Activated naive CD8-positive, alpha-beta T cell treated with anti-CD3 and anti-CD28 coated beads for 36 hours (primary cell): Measurements from ENCODE around the gene ARHGAP8. TPM values are rescaled to one million over a fixed set of nuclear protein-coding genes. Genes with fewer than 3 reads are reported as not detected.
"Not testable (repeated sequence)": the region's sequence is repeated elsewhere in the genome, so short reads cannot be mapped to it uniquely, and the experiment has no call there.

Source experiments
- DNase-seq: peaks from one replicate; pipeline ENCODE4 v3.0.0; 2021
- H3K27ac Mint-ChIP-seq: one replicate; pipeline ENCODE4 v1.8.0; 2022; ENCODE audit warnings: mild to moderate bottlenecking, moderate library complexity, mixed read lengths
- H3K27me3 Mint-ChIP-seq: one replicate; pipeline ENCODE4 v1.8.0; 2022; ENCODE audit warnings: mild to moderate bottlenecking, mixed read lengths
- H3K36me3 Mint-ChIP-seq: one replicate; pipeline ENCODE4 v1.8.0; 2021; ENCODE audit warnings: mild to moderate bottlenecking, mixed read lengths
- H3K4me1 Mint-ChIP-seq: one replicate; pipeline ENCODE4 v1.8.0; 2021; ENCODE audit warnings: mixed read lengths
- H3K4me3 Mint-ChIP-seq: one replicate; pipeline ENCODE4 v1.8.0; 2022; ENCODE audit warnings: mild to moderate bottlenecking, moderate library complexity, mixed read lengths
- H3K9me3 Mint-ChIP-seq: one replicate; pipeline ENCODE4 v1.8.0; 2022; ENCODE audit warnings: mixed read lengths
- total RNA-seq, 2 experiments: library from RNA; stranded (reverse); gene quantifications; one replicate each; pipeline ENCODE4 v1.2.3, GENCODE V29; 2021

Gene ARHGAP8
- total RNA-seq, 2 experiments from 2014 or later, result 3.2 TPM

GRCh38 chr22:44793106-44793505 lies 40.7 kb downstream of the ARHGAP8 start:
- H3K4me1 Mint-ChIP-seq, result no peaks in the 10 kb centered on the region

GRCh38 chr22:44793506-44794172 lies 41.3 kb downstream of the ARHGAP8 start:
- Mint-ChIP-seq H3K4me3 (no peak overlapping the region), H3K27ac (no peak overlapping the region), H3K4me1 (no peaks in the 10 kb centered on the region), H3K36me3 (no peaks in the 10 kb centered on the region), H3K9me3 (no peaks in the 10 kb centered on the region), H3K27me3 (no peaks in the 10 kb centered on the region)
- DNase-seq, result no peak

More at GRCh38 chr22:44793106-44793505, 40.7 kb downstream of the ARHGAP8 start:
- Mint-ChIP-seq H3K27ac (no peak overlapping the region), H3K9me3 (no peaks in the 10 kb centered on the region), H3K4me3 (no peak overlapping the region), H3K27me3 (no peaks in the 10 kb centered on the region), H3K36me3 (no peaks in the 10 kb centered on the region)
- DNase-seq, result no peak

GRCh38 chr22:44795701-44796630 lies 43.6 kb downstream of the ARHGAP8 start:
- no peak overlapping the region for H3K27ac Mint-ChIP-seq

GRCh38 chr22:44797181-44797725 lies 44.9 kb downstream of the ARHGAP8 start:
- H3K27me3 Mint-ChIP-seq, result no peaks in the 10 kb centered on the region
- H3K4me3 Mint-ChIP-seq, result no peak overlapping the region
- no peaks in the 10 kb centered on the region for H3K9me3 Mint-ChIP-seq
- H3K36me3 Mint-ChIP-seq, result no peaks in the 10 kb centered on the region
- DNase-seq, result no peak
- no peak overlapping the region for H3K27ac Mint-ChIP-seq
- H3K4me1 Mint-ChIP-seq, result peaks cover 2% of the 10 kb centered on the region

More at GRCh38 chr22:44795701-44796630, 43.6 kb downstream of the ARHGAP8 start:
- H3K4me1 Mint-ChIP-seq, result no peaks in the 10 kb centered on the region
- no peaks in the 10 kb centered on the region for H3K27me3 Mint-ChIP-seq
- H3K4me3 Mint-ChIP-seq, result no peak overlapping the region
- no peaks in the 10 kb centered on the region for H3K36me3 Mint-ChIP-seq
- DNase-seq, result no peak
- H3K9me3 Mint-ChIP-seq, result no peaks in the 10 kb centered on the region

GRCh38 chr22:44799077-44799945 lies 46.9 kb downstream of the ARHGAP8 start:
- Mint-ChIP-seq H3K9me3 (no peaks in the 10 kb centered on the region), H3K36me3 (no peaks in the 10 kb centered on the region), H3K4me1 (peaks cover 11% of the 10 kb centered on the region), H3K27ac (no peak overlapping the region), H3K4me3 (no peak overlapping the region), H3K27me3 (no peaks in the 10 kb centered on the region)
- no peak for DNase-seq

- not testable (repeated sequence) for H3K4me3 Mint-ChIP-seq, H3K27me3 Mint-ChIP-seq, H3K36me3 Mint-ChIP-seq, H3K27ac Mint-ChIP-seq, H3K9me3 Mint-ChIP-seq, DNase-seq
- H3K4me1 Mint-ChIP-seq, result peaks cover 11% of the 10 kb centered on the region
Measured at GRCh38 chr22:44799946-44800634, 47.7 kb downstream of the ARHGAP8 start.

GRCh38 chr22:44801476-44801875 lies 49.1 kb downstream of the ARHGAP8 start:
- H3K4me3 Mint-ChIP-seq, result no peak overlapping the region
- H3K4me1 Mint-ChIP-seq, result peaks cover 11% of the 10 kb centered on the region
- H3K27ac Mint-ChIP-seq, result no peak overlapping the region

GRCh38 chr22:44802071-44802700 lies 49.8 kb downstream of the ARHGAP8 start:
- H3K4me3 Mint-ChIP-seq, result no peak overlapping the region
- H3K27me3 Mint-ChIP-seq, result no peaks in the 10 kb centered on the region
- no peak overlapping the region for H3K27ac Mint-ChIP-seq
- H3K9me3 Mint-ChIP-seq, result no peaks in the 10 kb centered on the region
- no peak for DNase-seq
- H3K36me3 Mint-ChIP-seq, result no peaks in the 10 kb centered on the region
- H3K4me1 Mint-ChIP-seq, result peaks cover 11% of the 10 kb centered on the region

More at GRCh38 chr22:44801476-44801875, 49.1 kb downstream of the ARHGAP8 start:
- H3K36me3 Mint-ChIP-seq, result no peaks in the 10 kb centered on the region
- DNase-seq, result no peak
- H3K9me3 Mint-ChIP-seq, result no peaks in the 10 kb centered on the region
- no peaks in the 10 kb centered on the region for H3K27me3 Mint-ChIP-seq

GRCh38 chr22:44802956-44803355 lies 50.6 kb downstream of the ARHGAP8 start:
- no peak for DNase-seq
- no peak overlapping the region for H3K27ac Mint-ChIP-seq
- H3K4me1 Mint-ChIP-seq, result peaks cover 11% of the 10 kb centered on the region
- H3K9me3 Mint-ChIP-seq, result no peaks in the 10 kb centered on the region
- H3K36me3 Mint-ChIP-seq, result no peaks in the 10 kb centered on the region
- H3K27me3 Mint-ChIP-seq, result no peaks in the 10 kb centered on the region
- H3K4me3 Mint-ChIP-seq, result no peak overlapping the region

- no peaks in the 10 kb centered on the region for H3K36me3 Mint-ChIP-seq
- no peaks in the 10 kb centered on the region for H3K9me3 Mint-ChIP-seq
- H3K27ac Mint-ChIP-seq, result no peak overlapping the region
Measured at GRCh38 chr22:44804327-44804726, 52.0 kb downstream of the ARHGAP8 start.

GRCh38 chr22:44805711-44806110 lies 53.3 kb downstream of the ARHGAP8 start:
- DNase-seq, result no peak
- H3K4me3 Mint-ChIP-seq, result no peak overlapping the region
- no peak overlapping the region for H3K27ac Mint-ChIP-seq
- no peaks in the 10 kb centered on the region for H3K9me3 Mint-ChIP-seq
- no peaks in the 10 kb centered on the region for H3K36me3 Mint-ChIP-seq
- no peaks in the 10 kb centered on the region for H3K27me3 Mint-ChIP-seq
- peaks cover 14% of the 10 kb centered on the region for H3K4me1 Mint-ChIP-seq

More at GRCh38 chr22:44804327-44804726, 52.0 kb downstream of the ARHGAP8 start:
- peaks cover 14% of the 10 kb centered on the region for H3K4me1 Mint-ChIP-seq
- no peak overlapping the region for H3K4me3 Mint-ChIP-seq
- no peak for DNase-seq
- no peaks in the 10 kb centered on the region for H3K27me3 Mint-ChIP-seq

GRCh38 chr22:44807232-44807631 lies 54.9 kb downstream of the ARHGAP8 start:
- no peak for DNase-seq
- H3K27ac Mint-ChIP-seq, result no peak overlapping the region
- H3K4me1 Mint-ChIP-seq, result peaks cover 12% of the 10 kb centered on the region
- no peak overlapping the region for H3K4me3 Mint-ChIP-seq
- no peaks in the 10 kb centered on the region for H3K9me3 Mint-ChIP-seq
- H3K36me3 Mint-ChIP-seq, result no peaks in the 10 kb centered on the region
- H3K27me3 Mint-ChIP-seq, result no peaks in the 10 kb centered on the region

GRCh38 chr22:44807915-44808690 lies 55.7 kb downstream of the ARHGAP8 start:
- DNase-seq, result no peak
- Mint-ChIP-seq H3K4me1 (peaks cover 4% of the 10 kb centered on the region), H3K9me3 (no peaks in the 10 kb centered on the region), H3K36me3 (no peaks in the 10 kb centered on the region), H3K27ac (no peak overlapping the region), H3K4me3 (no peak overlapping the region), H3K27me3 (peaks cover 4% of the 10 kb centered on the region)
